AG08395 (cell line): ENCODE measurements around the gene MRPL51.
"Not testable (repeated sequence)": the region's sequence is repeated elsewhere in the genome, so short reads cannot be mapped to it uniquely, and the experiment has no call there.

Experiments used
- DNase-seq: peaks from one replicate; pipeline ENCODE4 v3.0.0; 2012; ENCODE audit warnings: mixed read lengths, low spot score

The MRPL51 gene

DNA sequence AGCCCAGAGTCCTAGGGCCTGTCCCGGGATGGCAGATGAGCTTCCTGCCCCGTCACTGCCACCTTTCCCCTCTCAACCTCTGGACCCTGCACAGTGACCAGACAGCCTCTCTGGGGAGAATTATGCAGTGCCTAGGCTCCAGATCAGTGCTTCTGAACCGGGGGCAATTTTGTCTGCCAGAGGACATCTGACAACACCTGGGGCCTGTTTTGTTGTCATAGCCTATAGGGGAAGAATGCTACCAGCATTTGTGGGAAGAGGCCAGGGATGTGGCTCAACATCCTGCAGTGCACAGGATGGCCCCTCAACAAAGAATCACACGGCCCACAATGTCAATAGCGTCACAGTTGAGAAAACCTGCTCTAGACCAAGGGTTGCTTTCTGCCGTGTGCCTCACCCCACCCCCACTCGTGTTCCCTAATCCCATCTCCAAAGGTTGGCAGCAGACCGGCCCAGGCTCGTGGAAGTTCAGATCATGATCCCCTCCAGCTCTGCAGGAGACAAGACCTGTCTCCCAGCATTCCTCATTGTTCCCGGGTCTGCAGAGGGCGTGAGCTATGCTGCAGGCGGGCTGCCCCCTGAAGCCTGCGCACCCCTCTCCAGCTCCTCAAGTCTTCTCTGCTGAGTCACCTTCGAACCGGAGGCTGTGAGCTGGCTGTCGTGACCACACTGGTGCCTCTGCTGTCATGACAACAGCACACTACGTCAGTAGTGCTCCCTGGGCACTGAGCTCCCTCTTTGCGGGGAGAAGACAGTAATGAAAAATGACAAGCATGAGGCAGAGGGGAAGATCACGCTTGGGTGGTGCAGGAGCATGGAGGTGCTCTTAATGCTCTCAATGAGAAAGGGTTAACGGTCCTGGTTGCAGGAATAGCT is 39.2 kb upstream of the MRPL51 start:
- peak; percentile 96 for DNase-seq

DNA sequence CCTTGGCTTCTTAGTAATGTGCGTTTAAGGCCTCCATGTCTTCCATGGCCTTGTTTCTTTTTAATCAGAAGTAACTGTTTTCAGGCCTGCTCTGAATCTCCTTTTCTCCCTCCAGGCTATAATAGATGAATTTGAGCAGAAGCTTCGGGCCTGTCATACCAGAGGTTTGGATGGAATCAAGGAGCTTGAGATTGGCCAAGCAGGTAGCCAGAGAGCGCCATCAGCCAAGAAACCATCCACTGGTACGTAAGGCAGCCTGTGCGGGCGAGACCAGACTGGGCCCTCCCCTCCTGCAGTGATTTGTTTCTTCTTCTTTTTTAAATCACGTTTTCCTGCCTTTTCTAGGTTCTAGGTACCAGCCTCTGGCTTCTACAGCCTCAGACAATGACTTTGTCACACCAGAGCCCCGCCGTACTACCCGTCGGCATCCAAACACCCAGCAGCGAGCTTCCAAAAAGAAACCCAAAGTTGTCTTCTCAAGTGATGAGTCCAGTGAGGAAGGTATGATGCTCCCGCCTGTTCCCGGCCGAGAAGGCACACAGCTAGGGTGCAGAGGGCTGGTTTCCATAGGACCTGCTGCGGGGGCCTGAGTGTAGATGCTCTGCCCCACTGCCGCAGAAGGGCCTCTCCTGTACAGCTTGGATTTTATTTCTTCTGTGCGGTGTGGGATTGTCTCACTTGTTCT is 37.7 kb upstream of the MRPL51 start:
- DNase-seq: no peak

DNA sequence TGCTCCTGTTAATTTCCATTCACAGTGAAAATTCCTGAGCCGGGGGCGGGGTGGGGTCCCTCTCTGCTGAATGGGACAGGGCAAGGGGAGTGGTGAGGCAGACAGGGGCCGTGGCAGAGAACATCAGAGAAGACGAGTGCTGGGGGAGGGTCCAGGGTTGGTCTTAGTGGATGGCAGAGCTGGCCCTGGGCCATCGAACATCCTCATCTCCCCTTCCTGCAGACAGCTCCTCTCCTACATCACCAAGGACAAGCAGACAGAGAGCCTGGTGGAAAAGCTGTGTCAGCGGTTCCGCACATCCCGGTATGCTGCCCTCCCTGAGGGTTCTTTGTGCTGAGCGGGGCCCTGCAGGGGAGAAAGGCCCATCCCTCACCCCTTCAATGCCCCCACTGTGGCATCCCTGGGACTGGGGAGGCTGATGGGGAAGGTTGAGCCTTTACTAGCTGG is 36.3 kb upstream of the MRPL51 start:
- no peak for DNase-seq

DNA sequence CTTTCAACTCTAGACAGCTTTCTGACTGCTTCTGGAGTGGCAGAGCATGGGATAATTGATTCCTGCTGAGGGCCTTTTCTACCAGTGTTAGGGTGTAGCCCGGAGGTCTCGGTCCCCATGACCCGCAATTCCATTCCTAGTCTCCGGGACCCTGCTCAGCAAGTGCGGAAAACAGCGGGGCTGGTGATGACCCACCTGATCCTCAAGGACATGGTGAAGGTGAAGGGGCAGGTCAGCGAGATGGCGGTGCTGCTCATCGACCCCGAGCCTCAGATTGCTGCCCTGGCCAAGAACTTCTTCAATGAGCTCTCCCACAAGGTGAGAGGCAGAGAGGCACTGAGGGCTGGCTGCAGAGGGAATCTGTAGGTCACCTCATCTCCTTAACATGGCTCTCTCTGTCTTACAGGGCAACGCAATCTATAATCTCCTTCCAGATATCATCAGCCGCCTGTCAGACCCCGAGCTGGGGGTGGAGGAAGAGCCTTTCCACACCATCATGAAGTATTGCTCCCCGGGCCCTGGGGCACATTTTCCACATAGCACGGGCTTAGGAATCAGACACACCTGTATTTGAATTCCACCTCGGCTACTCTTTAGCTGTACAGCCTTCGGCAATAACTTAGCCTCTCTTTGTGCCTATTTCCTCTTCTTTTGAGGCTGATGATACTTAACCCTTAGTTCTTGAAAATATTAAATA is 35.6 kb upstream of the MRPL51 start:
- no peak for DNase-seq

DNA sequence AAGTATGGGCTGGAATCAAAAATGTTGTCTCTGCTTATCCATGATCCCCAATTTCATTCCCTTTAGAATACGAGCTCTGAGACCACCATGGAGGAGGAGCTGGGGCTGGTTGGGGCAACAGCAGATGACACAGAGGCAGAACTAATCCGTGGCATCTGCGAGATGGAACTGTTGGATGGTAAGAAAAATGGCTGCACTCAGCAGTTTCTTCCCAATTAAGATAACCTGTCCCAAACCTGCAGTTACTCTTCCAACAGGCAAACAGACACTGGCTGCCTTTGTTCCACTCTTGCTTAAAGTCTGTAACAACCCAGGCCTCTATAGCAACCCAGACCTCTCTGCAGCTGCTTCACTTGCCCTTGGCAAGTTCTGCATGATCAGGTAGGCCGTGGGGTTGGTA is 34.6 kb upstream of the MRPL51 start:
- no peak for DNase-seq

DNA sequence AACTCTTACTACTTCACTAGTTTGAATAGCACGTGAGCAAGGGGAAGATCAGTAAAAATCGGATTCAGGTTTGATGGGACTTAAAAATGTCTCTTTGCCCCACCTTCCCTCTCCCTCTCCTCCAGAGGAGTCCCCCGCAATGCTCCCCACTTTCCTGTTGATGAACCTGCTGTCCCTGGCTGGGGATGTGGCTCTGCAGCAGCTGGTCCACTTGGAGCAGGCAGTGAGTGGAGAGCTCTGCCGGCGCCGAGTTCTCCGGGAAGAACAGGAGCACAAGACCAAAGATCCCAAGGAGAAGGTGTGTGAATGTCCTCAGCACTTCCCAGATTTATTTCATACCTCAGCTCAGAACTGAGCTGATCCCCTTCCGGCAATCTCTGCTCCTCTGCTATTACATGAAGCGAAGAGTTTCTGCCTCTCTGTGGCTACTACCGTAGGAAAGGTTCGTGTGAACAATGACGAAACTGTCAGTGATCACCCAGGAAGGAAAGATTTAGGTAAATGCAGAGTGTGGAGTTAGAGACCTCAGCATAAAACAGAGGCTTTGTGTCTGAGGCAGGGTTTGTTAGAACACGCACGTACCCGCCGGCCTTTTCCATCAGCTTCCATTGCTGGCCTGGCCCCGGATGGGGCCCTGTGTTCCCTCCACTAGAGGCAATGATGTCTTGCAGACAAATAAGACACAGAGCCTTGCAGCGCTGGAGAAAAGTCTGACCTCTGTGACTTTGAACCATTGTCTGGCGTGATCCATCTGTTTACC is 33.9 kb upstream of the MRPL51 start:
- DNase-seq: no peak

DNA sequence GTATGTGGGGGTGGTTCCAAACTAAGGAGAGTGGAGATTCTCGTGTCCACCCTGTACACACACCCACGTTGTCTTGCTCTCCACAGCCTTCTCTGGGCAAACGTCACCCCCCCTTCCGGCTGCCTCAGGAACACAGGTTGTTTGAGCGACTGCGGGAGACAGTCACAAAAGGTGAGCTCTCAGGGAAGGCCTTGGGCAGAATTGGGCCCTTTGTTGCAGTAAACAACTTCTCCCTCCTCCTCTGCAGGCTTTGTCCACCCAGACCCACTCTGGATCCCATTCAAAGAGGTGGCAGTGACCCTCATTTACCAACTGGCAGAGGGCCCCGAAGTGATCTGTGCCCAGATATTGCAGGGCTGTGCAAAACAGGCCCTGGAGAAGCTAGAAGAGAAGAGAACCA is 33.1 kb upstream of the MRPL51 start:
- no peak for DNase-seq

DNA sequence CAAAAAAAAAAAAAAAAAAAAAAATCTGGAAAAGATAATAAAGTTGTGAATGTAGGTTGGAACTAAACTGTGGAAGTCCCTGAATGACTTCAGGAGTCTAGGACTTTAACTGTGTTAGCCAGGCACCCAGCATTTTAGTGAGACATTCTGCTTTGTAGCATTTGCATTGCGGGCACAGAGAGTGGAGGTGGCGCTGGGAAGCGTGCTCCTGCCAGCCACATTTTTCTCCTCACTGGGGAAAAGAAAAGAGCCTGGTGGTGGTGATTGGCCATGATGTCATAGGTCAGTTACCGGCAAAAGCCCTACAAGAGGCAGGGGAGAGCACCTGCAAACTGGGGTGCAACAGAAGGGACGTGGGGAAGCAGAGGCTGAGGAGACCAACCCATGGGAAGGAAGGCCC is 31.6 kb upstream of the MRPL51 start:
- DNase-seq: no peak

DNA sequence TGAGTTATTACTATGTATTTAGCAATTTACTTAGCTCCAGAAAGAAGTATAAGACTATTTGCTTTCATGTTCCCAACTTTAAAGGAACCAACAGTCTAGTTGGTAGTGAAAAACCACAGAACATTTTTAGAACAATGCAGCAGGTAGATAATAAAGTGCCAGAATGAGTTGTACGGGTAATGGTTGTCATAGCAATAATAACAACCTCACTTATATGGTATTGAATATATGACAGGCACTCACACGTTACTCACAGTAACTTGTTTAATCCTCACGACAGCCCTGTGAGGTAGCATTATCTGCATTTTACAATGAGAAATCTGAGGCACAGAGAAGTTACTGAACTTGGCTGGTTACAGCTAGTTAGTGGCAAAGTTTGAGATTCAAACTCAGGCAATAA is 30.6 kb upstream of the MRPL51 start:
- DNase-seq: no peak

DNA sequence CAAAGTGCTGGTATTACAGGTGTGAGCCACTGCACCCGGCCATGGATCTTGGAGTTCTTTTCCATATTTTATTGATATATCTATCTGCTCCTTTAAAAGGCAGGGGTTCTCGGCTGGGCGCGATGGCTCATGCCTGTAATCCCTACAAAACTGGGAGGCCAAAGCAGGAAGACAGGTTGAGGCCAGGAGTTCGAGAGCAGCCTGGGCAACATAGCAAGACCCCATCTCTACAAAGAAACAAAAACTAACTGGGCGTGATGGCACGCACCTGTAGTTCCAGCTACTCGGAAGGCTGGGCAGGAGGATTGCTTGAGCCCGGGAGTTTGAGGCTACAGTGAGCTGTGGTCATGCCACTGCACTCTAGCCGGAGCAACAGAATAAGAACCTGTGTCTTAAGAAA is 29.1 kb upstream of the MRPL51 start:
- no peak for DNase-seq

DNA sequence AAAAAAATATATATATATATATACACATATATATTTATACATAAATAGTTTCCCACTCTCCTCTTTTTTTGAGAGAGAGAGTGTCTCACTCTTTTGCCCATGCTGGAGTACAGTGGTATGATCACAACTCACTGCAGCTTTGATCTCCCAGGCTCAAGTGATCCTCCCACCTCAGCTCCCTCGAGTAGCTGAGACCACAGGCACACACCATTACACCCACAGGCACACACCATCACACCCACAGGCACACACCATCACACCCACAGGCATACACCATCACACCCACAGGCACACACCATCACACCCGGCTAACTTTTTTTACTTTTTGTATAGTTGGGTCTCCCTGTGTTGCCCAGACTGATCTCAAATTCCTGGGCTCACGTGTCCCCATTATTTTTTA is 27.1 kb upstream of the MRPL51 start:
- no peak for DNase-seq

DNA sequence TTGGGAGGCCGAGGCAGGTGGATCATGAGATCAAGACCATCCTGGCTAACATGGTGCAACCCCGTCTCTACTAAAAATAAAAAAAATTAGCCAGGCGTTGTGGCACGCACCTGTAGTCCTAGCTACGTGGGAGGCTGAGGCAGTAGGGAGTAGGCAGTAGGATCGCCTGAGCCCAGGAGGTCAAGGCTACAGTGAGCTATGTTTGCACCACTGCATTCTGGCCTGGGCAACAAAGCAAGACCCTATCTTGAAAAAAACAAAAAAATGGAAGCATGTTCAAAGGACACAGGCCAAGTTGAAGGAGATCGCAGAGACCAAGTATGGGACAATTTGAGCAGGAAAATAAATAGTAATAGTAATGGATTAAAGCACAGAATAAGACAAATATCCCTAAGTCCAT is 15.0 kb upstream of the MRPL51 start:
- no peak for DNase-seq

DNA sequence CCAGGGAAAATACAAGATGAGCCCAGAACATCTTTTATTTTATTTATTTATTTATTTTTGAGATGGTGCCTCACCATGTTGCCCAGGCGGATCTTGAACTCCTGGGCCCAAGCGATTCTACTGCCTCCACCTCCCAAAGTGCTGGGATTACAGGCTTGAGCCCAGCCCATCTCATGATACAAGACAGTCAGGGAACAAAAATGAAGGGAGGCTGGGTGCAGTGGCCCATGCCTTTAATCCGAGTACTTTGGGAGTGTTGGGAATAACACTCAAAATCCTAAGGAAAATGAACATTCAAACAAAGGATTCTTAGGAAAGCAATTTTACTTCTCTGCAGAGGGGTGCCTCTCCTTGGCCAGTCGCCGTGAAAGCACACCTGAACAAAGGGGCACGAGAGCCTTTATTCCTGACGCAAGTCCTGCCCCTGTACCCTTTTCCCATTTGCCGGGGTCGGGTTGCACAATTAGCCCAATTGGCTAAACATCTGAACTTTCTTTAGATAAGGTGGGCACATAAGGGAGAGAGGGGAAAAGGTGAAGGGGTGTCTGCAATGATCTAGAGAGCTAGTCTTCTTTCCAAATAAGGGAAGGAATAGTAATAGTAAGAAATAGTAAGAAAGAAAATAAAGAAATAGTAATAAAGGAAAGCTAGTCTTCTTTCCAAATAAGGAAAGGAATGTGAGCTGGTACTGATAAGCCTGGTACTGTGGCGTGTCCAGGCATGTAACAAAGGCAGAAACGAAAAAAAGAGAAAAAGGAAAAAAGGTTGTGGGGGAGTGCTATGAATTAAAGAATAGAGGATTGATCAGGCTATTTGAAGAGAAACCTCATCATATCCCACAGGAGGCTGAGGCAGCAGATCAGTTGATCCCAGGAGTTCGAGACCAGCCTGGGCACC is 14.3 kb upstream of the MRPL51 start:
- DNase-seq: no peak

DNA sequence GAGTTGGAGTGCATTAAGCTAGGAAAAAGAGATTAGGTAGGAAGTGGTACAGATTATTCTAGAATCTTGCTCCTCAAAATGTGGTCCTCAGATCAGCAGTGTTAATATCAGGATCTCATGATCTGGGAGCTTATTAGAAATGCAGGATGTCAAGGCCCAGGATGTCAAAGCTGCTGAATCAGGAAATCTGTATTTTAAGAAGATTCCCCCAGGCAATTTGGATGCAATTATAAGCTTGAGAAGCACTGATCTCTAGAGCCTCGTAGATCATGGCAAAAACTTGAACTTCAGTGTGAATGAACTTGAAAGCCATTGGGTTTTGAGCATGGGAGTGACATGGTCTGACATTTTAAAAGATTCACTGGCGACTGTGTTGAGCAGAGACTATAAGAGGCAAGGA is 7.4 kb upstream of the MRPL51 start:
- no peak for DNase-seq

DNA sequence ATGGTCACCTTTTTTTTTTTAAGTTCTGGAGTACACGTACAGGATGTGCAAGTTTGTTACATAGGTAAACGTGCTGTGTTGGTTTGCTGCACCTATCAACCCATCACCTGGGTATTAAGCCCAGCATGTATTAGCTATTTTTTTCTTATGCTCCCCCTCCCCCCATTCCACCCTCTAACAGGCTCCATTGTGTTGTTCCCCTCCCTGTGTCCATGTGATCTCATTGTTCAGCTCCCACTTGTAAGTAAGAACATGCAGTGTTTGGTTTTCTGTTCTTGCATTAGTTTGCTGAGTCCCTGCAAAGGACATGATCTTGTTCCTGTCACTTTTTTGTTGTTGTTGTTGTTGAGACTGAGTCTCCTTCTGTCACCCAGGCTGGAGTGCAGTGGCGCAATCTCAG is 4.2 kb upstream of the MRPL51 start:
- not testable (repeated sequence) for DNase-seq

DNA sequence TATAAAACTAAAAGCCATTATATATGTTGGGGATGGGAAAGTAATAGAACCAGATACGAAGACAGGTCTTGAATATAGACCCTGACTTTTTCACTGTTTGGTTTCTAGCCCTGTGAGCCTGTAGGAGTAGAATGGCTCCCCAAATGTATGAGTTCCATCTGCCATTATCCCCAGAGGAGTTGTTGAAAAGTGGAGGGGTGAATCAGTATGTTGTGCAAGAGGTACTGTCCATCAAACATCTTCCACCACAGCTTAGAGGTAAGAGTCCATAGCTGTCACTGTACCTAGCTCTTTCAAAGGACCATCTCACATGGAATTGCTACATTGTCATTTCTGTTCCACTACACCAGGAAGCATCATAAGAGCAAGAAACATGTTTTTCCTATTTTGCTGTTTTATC is 1.9 kb upstream of the MRPL51 start:
- DNase-seq: no peak

DNA sequence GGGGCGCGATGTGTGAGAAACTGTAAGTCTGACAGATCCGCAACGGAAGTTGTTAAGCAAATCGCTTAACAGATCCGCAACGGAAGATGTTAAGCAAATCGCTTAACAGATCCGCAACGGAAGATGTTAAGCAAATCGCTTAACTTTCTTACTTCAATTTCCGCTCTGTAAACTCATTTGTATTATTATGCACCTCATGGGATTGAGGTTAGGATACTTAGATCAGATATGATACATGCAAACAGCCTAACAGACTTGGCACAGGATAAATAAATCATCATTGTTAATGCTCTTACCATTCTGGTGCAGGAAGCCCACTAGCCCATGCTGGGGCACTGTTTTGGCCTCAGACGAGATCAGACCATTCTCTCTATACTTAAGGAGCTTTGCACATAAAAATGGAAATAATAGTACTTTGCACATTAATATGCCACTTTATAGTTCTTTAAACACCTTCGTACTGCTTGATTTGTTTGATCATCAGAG is 1.2 kb upstream of the MRPL51 start:
- DNase-seq: no peak

DNA sequence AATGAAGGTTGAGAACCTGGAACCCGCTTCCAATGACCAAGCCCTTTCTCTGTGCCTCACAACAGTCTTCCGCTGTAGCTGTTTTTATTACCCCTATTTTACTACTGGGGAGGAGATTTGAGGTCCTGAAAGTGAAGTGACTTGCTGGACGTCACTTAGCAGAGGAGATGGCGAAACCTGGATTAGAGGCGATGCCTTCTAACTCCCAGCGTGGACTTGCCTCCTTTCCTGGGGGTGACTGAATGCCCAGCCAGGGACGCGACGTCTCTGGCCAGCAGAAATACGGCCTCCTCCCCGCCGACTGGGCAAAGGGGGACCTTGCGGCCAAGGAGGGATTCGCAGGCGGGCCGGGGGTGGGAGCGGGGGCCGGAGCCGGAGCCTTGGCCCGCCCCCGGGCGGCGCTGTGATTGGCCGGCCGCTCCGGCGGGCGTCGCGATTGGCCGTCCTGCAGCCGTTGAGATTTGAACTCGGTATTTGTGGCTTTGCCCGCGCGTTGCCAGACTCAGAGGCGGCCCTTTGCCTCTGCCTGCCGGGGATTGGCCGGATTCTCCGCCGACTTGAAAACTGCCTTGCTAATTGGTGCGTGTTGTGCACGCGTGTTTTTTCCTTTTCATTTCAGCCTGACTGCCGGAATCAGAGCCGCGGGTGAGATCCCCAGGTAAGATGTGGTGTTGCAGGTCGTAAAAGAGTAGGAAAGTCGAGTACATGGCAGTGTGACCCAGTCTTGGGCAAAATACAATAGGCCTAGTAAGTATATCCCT is 615 bp upstream of the MRPL51 start, which contains the start of gene NCAPD2:
NCAPD2 (plus strand) TSS at position 606 of the 761 bp plus-strand sequence. CDS start 997 bp downstream, outside the sequence.
- DNase-seq: peak; percentile 99

DNA sequence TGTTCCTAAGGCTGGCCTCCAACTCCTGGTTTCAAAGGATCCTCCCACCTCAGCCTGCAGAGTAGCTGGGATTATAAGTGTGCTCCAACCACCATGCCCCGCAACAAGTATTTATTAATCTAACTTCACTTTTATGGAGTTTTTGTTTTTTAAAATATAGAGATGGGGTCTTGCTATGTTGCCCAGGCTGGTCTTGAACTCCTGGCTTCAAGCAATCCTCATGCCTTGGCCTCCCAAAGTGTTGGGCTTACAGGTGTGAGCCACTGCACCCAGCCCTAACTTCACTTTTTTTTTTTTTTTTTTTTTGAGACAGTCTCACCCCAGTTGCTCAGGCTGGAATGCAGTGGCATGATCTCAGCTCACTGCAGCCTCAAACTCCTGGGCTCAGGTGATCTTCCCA is 2.4 kb downstream of the MRPL51 start:
- DNase-seq: not testable (repeated sequence)

DNA sequence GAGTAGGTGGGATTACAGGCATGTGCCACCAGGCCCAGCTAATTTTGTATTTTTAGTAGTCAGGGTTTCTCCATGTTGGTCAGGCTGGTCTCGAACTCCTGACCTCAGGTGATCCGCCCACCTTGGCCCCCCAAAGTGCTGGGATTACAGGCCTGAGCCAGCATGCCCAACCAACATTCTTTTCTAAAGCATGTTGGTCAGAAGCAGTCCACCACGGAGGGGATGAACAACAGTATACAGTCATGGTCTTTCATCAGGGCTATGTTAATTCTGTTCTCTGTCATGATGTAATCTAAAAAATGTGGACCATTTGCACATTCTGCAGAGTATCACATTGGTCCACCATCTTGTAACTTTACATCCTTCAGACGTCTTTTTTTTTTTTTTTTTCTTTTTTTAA is 3.6 kb downstream of the MRPL51 start:
- no peak for DNase-seq
